GM18870 (cell line): ENCODE results near the gene MCF2L.

ENCODE experiments used
- ATAC-seq: cut with Tn5 transposase; IDR thresholded peaks from one replicate; pipeline ENCODE4 v1.9.1; 2021; ENCODE audit warnings: moderate library complexity; ENCODE audit not compliant: unreplicated experiment

Gene MCF2L

GRCh38 chr13:113145496-113145895 lies 176.5 kb downstream of the MCF2L start:
- no peak for ATAC-seq

- no peak for ATAC-seq
Observed at GRCh38 chr13:113145911-113146598, 177.0 kb downstream of the MCF2L start.

DNA sequence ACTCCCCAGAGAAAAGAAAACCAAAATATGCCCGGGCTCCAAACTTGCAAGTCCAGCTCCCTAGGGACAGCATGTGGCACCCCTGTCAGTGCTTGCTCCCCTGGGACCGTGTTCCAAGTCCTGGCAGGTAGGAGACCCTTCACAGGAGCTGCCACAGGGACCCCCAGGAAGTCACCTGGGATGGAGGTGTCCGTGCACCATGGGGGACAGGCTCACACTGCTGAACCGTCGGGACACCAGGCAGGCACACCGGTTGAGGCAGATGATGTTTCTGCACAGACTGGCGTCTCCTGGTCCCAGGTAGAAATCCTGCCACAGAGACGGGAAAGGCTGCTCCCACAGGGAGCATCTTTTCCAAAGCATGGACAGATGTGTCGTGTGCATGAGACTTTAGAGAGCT lies 177.7 kb downstream of the MCF2L start:
- ATAC-seq = no peak

DNA sequence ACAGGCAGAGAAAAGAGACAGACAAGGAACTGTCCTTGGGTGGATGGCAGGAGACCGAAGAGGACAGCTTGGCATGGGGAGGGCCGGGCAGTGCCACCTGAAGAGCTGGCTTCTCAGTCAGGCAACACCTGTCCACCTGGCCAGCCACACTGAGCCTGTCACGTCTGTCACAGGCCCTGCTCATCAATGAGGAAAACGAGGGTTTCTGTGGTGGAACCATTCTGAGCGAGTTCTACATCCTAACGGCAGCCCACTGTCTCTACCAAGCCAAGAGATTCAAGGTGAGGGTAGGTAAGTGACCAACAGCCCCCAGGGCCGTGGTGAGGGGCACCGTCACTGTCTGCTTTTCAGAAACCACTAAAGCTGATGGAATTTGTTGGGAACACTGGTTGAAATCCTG lies 178.2 kb downstream of the MCF2L start:
- ATAC-seq = no peak

GRCh38 chr13:113148407-113148806 lies 179.4 kb downstream of the MCF2L start:
- no peak for ATAC-seq

- ATAC-seq = no peak
Observed at GRCh38 chr13:113148940-113149503, 180.0 kb downstream of the MCF2L start.
